GM19467 (cell line): Measurements from ENCODE around the gene ROS1.

Source experiments
- ATAC-seq: cut with Tn5 transposase; IDR thresholded peaks from one replicate; pipeline ENCODE4 v1.9.1; 2021; ENCODE audit warnings: mild to moderate bottlenecking, moderate library complexity; ENCODE audit not compliant: unreplicated experiment

ROS1 gene

DNA sequence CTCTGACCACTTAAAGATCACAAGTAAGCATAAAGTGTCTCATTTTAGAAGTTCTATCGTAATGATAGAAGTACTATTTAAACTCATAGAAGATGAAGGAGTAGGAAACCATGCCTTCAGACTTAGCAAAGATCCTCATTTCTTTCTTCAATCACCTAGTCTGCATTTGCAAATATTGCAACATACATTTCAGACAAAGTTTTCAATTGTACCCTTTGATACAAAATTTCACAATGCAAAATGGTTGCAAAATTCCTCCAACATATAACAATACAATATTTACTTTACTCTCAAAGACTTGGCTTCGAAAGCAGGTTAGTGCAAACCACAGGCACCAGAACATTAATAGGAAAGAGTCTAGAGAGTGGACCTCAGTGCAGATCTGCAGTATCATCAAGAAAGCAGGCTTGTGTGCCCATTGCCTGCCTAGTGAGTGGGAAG lies 16.1 kb upstream of the ROS1 start:
- no peak for ATAC-seq

DNA sequence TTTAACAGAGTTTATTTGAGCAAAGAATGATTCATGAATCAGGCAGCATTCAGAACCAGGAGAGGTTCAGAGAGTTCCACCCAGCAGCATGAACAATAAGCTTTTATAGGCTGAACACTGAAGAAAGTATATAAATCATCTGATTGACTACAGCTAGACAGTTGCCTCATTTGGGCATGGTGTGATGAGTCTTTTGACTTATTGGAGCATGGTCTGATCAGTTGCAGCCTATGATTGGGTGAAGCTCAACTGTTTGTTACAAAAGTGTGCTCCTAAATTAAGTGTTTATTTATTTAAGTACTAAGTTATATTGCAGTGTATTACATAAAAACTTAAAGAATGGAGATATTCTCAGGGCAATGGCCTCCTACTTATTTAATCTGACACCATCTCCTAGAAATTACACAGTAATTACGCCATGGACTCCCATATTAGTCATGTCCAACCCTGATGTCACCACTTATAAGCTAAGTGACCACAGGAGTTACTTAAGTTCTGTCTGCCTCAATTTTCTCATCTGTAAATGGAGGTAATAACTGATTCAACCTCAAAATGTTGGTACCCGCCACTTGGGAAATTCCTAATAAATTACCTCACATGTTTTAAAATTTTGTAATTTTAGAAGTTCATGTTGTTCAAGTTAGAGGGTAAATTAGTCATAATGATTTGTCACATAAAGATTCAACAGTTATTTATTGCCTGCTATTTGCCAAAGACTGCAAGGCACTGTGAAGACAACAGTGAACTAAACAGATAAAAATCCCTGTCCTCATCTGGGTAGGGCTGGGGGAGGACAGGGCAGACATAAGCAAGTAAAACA lies 15.2 kb upstream of the ROS1 start:
- ATAC-seq, result no peak

DNA sequence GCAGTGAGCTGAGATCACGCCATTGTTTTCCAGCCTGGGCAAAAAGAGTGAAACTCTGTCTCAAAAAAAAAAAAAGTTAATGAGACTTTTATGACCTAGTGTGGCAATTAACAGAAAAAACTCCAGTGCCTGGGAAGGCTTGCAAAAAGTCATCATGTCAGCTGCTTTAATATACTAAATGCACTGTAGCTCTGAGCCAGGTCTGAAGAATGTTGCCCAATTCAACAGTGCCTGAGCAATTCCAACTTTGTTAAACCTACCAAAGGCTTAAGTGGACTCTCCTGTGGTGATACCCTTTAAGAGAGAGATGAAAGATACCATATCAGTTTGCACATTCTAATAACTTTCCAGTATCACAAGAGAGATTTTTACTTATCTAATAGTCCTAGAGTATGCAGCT lies 6.5 kb upstream of the ROS1 start:
- ATAC-seq, result no peak

DNA sequence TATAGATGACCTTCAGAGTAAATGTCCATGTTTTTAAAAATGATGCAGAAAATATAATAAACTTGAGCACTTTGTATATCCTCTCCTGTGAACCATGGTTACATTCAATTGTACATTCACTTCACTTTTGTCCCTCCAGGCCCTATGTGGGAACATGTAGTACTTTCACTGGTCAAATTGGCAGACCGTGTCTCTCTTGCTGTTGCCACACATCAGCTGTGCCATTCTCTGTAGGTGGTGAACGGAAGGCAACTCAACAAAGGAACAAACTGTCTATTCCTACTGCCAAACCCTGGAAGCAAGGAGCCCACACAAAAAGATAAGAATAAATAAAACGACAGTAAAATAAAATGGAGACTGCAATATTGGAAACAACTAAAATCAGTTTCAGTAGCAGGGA lies 2.0 kb downstream of the ROS1 start:
- no peak for ATAC-seq

DNA sequence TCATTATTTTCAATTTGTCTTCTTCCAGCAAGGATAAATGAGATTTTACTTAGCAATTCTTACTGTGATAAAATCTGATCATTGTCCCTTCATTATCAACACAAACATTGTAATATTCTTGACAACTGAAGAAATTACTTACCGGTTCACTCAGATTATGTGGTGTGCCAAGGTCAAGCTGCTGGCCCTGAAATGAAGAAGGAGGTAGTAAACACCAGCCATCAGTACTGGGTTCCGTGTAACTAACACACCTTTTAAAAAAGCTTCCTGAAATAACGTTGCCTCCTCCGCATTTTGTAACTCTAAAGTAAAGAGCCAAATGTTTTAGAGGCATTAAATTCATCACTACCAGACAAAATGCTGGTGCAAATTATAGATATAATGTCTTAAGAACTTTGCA lies 7.4 kb downstream of the ROS1 start:
- no peak for ATAC-seq

DNA sequence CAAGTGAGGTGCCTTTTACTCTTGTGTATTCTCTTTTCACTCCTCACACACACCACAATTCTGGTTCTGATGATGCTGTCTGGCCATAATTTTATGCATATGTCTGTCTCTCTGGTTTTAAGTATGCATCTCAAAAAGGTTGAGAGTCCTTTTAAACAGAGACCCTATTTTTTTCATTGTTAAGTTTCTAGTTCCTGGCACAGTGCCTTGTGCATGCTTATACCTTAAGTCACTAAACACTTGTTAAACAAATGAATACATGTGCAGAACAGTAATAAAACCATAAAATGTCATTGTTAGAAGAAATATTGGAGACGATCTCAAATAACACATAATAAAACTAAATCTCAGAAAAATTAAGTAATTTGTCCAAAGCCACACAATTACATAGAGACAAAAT lies 7.9 kb downstream of the ROS1 start:
- no peak for ATAC-seq

DNA sequence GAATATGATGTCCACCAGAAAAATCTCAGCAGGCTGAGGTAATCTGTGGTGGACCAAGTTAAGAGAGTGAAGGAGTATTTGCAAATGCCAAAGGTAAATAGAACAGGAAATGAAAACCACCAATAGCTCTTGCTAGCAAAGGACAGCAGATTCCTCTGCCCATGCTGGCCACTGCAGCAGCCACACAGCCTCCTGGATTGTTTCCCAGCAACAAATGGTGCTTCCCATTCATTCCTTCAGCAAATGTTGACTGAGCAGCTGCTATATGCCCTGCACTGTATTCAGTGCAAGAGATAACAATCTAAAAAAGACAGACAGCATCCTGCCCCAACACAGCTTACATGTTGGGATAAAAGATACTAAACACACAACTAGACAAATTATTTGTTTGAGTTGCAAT lies 11.0 kb downstream of the ROS1 start:
- no peak for ATAC-seq

DNA sequence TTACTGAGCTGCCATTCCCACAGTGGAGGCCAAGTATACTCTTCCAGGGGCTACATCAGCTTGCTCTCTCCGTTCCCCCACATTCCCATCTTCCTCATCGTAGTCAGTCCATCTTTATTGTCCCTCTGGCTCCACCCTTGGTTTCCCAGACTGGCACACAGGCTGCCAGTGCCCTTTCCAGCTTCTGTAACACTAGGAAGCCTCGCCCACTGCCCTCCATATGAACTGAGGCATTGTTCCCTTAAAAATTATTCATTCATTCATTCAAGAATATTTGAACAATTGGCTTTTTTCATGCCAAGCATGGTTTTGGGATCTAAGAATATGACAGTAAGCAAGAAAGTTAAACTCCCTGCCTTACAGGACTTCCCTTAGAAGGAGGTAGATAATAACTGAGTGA lies 14.3 kb downstream of the ROS1 start:
- no peak for ATAC-seq

DNA sequence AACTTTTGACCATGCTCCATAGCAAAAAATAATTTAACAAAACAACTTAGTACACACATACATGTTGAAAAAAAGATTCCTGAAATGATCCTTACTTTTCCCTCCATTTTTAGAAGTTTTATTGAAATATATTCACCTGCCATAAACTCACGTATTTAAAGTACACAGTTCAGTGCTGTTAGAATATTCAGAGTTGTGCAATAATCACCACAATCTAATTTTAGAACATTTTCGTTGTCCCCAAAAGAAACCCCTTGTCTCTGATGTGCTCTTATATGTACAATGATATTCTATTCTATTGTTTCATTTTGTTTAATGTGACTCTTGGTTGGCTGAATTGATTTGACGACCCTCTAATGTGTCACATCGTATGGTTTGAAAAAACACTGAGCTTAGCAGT lies 15.9 kb downstream of the ROS1 start:
- no peak for ATAC-seq

DNA sequence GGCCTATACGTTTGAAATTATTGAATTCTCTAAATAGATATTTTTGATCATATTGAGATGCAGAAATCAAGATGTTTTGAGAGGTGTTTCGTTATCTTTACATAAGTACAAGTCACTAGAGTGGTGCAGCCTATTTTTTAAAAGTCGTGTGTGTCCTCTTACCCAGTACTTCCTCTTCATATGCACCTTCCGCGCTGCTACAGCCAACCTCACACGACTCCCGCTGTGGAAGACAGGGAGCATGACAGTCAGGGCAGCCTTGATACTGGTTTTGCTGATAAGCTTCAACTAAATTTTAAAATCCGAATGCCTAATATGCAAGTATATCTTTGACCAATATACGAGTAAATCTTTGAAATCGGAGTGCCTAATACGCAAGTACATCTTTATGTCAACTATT lies 16.3 kb downstream of the ROS1 start:
- ATAC-seq, result no peak

DNA sequence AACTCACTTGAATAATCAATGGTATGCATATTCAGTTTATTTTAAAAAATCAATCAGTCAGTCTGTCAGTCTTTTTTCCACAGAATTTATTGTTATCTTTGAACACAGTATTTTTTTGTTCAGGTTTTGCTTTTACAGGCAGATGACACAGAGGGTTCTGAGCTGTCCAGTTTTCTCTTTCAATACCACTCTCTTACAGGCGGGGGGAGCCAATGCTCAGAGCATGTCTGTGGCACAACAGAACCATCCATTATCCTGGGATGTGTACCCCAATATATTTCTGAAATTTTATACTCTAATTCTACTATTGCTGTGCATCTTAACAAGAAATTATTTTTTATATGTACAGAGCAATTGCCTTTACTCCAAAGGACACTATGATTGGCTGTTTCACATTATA lies 21.2 kb downstream of the ROS1 start:
- ATAC-seq, result no peak

DNA sequence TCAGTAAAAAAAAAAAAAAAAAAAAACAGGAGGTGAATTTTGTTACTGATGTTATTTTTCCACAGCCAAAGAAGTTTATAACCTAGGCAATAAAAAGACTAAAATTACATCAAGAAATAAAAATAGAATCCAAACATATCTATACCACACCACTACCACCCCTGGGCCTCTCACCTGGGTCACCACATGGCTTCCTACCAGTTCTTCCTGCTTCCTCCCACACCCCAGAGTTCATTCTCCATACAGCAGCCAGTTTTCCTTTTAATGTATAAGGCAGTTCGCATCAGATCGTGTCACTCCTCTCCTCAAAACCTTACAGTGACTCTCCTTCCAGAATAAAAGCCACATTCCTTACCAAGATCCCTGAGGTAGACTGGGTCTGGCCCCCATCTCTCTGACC lies 23.9 kb downstream of the ROS1 start:
- ATAC-seq, result no peak

DNA sequence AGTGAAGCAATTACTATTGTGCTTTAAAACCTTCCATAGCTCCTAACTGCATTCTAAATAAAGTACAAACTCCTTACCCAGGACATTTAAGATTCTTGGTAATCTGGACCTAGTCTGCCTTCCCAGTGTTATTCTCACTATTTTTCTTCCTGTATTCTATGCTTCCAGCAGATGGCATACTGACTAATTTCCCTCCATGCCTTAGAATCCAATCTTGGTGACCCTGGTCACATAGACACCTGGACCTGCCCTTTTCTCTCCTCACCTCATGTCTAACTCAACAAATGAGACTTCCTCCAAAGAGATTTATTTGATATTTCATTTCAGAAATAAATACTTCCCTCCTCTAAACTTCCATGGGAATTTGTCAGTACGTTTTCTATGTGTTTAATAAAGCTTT lies 25.8 kb downstream of the ROS1 start:
- no peak for ATAC-seq

DNA sequence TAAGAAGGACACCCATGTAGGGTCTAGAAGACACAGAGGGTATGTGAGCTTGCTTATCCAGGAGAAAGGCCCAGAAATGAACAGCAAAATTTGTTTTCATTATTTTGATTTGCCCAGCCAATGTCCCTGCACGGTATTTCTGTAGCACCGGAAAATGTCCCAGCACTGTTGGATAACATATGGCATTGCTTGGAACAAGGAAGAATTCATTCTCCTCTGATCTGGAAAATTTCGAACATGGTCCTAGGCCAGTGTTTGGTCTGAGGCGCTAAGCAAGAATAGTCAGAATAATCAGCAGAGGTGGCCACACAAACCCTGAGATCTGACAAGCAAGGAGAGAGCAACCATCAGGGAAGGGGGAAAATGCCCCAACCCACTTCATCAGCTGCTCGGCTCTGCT lies 26.6 kb downstream of the ROS1 start:
- ATAC-seq, result no peak

DNA sequence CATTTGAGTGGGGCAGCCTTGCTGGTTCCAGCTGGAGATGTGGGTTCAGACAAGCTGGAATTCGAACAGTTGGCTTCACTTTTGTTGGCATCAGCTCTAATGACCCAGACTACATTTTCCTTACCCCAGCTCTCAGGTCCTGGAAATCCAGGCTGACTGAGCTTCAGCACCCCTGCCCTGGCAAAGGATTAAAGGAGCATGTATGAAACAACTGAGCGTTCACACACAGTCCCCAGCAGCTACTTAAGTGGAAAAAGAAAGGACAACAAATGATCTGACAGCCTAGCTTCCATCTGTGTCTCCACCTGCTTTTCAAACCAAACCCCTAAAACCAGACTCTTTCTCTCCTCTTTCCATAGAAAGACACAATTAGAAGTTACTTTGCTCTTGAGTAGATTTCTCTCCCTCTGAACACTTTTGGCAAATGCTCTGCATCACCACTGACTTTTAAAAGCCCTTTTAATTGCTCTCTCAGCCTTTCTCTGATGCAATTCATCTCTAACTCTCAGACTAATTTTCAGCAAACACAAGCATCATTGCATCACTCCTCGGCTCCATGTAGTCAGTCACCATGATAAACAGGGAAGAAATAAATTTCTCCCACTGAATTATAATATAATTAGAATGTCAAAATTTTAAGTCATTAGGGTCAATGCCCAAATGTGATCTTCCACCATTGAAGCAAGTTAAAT lies 28.1 kb downstream of the ROS1 start:
- no peak for ATAC-seq

DNA sequence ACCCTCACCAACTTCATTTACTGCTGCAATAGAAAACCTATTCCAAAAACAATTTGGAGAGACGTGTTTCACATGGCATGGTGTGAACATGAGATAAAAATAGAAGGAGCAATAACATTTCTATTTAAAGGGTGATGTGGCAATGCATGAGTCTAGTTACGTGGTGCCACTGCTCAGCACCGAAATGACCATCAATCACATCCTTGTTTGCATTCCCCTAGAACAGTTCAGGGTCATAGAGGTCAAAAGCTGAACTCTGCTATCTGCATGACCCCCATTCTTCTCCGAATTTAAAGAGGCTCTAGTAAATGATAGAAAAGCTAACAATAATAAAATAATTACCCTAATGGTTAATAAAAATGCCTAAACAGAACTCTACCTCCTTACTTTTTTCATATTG lies 29.5 kb downstream of the ROS1 start:
- no peak for ATAC-seq

DNA sequence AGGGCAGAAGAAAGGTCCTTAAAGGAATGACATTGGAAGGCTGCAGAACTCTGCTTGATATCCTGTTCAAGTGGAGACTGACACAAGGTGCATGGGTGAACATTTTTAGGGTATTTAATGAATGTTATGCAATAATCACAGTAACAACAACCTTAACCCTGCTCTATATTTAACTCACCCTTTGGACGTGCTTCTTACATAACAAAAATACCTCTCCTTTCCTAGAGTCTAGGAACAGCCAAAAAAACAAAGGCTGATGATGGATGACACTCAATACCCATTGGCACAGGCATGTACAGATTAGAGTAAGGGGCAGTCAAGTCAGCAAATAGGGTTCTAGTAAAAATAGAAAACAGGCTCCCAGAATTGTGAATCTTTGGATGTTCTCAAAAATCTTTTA lies 30.6 kb downstream of the ROS1 start:
- no peak for ATAC-seq

DNA sequence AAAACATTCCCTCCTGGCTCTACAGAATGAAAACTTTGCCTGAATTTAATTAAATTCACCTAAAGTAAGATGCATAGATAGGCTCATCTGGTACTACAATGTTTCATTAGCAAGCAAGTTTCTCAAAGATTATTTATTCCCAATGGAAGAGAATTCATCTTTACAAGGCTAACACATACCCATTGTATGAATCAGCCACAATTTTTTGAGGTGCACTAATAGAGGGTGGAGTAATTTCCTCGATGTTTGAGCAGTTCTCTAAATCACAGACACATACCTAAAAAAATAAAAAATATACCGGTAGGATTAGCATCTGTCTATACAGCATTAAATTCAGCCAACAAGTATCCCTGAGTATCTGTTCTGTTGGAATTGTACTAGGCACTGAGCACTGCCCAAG lies 32.7 kb downstream of the ROS1 start:
- no peak for ATAC-seq

DNA sequence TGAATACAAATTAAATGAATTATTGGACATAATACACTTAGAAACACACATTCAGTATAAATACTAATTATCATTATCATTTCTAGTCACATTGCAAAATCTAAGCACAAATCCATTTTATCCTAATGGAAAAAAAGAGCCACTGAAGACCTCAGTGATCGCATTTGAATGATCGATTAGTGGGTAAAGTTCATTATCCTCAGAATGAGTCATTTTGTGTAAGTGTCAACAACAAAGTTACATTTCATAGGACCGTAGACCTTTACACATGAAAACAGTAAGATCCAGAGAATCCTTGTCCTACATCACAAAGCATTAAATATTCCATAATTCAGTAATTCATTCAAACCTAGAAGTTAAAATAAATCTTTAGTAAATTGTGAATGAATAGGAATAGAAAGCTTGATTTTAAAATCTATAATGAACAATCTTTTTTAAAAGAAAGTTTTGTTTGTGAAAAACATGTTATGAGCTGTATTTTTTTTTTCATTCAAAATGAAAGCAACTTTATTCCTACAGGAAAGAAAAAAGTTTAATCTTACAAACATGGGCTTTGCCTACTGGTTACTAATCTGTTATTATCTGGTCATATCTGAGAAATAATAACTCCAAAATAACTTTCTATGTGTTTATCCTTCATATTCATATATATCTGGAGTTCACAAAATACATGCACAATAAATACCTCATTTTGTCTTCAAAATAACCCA lies 33.7 kb downstream of the ROS1 start:
- no peak for ATAC-seq

DNA sequence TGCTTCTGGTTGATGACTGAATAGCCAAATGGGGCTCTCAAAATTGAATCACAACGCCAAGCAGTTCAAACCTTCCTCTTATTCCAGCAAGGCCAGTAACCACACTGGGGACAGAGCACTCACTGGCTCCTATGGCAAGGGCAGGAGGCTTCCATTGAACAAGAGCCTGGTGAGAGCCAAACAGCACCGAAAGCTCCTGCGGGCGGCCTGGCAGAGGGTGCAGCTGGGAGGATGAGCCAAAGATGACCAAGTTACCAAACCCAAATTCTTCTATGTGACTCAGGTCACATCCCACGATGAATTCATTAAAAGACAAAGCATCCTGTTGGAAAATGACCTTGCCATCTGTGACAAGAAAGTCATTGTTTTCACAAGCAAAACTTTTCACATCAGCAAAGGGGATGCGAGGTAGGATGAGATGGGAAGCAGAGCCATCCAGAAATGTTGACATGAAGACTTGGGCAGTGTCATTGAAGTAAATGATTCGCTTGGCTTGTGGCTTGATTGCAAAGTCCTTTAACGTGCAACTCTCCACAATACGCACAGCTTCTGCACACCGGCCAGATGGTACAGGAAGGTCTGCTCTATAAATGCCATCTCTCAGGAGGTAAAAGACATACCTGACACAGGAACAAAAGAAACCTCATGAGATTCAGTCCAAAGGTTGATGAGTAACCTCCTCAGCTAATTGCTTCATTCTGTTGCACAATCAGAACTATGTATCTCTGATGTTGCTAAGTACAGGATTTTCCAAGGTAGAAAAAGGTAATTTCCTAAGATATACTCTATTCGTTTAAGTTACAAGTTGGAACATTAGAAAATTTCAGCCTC lies 36.3 kb downstream of the ROS1 start:
- no peak for ATAC-seq

DNA sequence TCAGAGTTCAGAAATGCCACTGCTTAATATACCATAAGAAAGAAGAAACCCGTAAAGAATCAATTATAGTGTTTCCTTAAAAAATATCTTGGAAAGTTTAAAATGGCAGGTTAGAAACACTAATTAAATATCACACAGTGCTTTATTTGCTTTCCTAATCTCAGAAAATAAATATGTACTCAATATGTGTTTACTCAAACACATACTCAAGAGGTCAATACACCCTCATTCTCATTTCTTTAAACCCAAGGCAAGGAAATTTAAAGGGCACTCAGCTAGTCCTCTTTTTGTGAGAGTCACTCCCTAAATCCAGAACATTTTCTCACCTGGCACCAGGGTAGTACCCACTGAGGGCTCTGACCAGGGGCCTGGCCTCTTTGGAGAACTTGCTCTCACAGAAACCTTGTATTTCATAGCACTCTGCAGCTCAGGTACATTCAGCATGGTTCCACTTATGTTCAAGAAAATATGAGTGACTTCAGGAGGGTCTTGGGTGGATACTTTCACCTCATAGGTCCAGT lies 38.2 kb downstream of the ROS1 start:
- no peak for ATAC-seq
